ENCODE results near the gene EPB41.

DNA sequence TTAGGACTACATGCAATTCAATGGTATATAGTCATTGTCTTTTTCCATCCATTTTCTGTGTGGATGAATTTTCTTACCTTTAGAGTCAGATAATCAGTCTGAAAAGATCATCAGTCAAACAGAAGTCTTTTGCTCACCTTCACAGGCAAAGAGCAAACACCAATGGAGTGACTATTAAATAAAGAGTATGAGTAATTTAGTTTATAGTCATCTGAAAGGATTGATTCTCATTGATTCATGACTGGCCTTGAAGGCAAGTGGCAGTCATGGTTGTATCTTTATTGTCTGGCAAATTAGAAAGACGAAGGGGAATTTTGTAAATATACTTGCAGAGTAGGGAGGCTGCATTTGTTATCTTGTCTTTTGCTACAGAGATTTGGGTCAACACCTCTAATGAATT, 89.9 kb downstream of the EPB41 start:
- TF ChIP-seq, protein P1, sequence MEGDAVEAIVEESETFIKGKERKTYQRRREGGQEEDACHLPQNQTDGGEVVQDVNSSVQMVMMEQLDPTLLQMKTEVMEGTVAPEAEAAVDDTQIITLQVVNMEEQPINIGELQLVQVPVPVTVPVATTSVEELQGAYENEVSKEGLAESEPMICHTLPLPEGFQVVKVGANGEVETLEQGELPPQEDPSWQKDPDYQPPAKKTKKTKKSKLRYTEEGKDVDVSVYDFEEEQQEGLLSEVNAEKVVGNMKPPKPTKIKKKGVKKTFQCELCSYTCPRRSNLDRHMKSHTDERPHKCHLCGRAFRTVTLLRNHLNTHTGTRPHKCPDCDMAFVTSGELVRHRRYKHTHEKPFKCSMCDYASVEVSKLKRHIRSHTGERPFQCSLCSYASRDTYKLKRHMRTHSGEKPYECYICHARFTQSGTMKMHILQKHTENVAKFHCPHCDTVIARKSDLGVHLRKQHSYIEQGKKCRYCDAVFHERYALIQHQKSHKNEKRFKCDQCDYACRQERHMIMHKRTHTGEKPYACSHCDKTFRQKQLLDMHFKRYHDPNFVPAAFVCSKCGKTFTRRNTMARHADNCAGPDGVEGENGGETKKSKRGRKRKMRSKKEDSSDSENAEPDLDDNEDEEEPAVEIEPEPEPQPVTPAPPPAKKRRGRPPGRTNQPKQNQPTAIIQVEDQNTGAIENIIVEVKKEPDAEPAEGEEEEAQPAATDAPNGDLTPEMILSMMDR (conservative IDR thresholded peaks at IDR 0.05; ENCODE audit: low read depth in 2 of 2), result no peak
- no peak for TF ChIP-seq POLR2AphosphoS5 (IDR thresholded peaks at IDR 0.05; ENCODE audit: low read depth)
- TF ChIP-seq, protein P2, sequence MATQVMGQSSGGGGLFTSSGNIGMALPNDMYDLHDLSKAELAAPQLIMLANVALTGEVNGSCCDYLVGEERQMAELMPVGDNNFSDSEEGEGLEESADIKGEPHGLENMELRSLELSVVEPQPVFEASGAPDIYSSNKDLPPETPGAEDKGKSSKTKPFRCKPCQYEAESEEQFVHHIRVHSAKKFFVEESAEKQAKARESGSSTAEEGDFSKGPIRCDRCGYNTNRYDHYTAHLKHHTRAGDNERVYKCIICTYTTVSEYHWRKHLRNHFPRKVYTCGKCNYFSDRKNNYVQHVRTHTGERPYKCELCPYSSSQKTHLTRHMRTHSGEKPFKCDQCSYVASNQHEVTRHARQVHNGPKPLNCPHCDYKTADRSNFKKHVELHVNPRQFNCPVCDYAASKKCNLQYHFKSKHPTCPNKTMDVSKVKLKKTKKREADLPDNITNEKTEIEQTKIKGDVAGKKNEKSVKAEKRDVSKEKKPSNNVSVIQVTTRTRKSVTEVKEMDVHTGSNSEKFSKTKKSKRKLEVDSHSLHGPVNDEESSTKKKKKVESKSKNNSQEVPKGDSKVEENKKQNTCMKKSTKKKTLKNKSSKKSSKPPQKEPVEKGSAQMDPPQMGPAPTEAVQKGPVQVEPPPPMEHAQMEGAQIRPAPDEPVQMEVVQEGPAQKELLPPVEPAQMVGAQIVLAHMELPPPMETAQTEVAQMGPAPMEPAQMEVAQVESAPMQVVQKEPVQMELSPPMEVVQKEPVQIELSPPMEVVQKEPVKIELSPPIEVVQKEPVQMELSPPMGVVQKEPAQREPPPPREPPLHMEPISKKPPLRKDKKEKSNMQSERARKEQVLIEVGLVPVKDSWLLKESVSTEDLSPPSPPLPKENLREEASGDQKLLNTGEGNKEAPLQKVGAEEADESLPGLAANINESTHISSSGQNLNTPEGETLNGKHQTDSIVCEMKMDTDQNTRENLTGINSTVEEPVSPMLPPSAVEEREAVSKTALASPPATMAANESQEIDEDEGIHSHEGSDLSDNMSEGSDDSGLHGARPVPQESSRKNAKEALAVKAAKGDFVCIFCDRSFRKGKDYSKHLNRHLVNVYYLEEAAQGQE (IDR thresholded peaks at IDR 0.05; ENCODE audit: unreplicated experiment), result no peak
- TF ChIP-seq EZH2 (IDR thresholded peaks at IDR 0.05; ENCODE audit: low read depth, unreplicated experiment), result no peak
- no peak for TF ChIP-seq ZNF331 (CRISPR knock-in tag; IDR thresholded peaks at IDR 0.05; ENCODE audit: low read depth)
- no peak for TF ChIP-seq JUNB (IDR thresholded peaks at IDR 0.05; ENCODE audit: unreplicated experiment)
- no peak for TF ChIP-seq EZH2phosphoT487 (IDR thresholded peaks at IDR 0.05; ENCODE audit: unreplicated experiment)
- TF ChIP-seq CREB1 (CRISPR knock-in tag; IDR thresholded peaks at IDR 0.05; ENCODE audit: low read depth), result no peak
- TF ChIP-seq, protein P3, sequence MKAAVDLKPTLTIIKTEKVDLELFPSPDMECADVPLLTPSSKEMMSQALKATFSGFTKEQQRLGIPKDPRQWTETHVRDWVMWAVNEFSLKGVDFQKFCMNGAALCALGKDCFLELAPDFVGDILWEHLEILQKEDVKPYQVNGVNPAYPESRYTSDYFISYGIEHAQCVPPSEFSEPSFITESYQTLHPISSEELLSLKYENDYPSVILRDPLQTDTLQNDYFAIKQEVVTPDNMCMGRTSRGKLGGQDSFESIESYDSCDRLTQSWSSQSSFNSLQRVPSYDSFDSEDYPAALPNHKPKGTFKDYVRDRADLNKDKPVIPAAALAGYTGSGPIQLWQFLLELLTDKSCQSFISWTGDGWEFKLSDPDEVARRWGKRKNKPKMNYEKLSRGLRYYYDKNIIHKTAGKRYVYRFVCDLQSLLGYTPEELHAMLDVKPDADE (IDR thresholded peaks at IDR 0.05), result no peak
- TF ChIP-seq STAT1 (IDR thresholded peaks at IDR 0.05; ENCODE audit: unreplicated experiment), result no peak
- TF ChIP-seq ZNF114 (CRISPR knock-in tag; IDR thresholded peaks at IDR 0.05), result no peak
- TF ChIP-seq, protein P4, sequence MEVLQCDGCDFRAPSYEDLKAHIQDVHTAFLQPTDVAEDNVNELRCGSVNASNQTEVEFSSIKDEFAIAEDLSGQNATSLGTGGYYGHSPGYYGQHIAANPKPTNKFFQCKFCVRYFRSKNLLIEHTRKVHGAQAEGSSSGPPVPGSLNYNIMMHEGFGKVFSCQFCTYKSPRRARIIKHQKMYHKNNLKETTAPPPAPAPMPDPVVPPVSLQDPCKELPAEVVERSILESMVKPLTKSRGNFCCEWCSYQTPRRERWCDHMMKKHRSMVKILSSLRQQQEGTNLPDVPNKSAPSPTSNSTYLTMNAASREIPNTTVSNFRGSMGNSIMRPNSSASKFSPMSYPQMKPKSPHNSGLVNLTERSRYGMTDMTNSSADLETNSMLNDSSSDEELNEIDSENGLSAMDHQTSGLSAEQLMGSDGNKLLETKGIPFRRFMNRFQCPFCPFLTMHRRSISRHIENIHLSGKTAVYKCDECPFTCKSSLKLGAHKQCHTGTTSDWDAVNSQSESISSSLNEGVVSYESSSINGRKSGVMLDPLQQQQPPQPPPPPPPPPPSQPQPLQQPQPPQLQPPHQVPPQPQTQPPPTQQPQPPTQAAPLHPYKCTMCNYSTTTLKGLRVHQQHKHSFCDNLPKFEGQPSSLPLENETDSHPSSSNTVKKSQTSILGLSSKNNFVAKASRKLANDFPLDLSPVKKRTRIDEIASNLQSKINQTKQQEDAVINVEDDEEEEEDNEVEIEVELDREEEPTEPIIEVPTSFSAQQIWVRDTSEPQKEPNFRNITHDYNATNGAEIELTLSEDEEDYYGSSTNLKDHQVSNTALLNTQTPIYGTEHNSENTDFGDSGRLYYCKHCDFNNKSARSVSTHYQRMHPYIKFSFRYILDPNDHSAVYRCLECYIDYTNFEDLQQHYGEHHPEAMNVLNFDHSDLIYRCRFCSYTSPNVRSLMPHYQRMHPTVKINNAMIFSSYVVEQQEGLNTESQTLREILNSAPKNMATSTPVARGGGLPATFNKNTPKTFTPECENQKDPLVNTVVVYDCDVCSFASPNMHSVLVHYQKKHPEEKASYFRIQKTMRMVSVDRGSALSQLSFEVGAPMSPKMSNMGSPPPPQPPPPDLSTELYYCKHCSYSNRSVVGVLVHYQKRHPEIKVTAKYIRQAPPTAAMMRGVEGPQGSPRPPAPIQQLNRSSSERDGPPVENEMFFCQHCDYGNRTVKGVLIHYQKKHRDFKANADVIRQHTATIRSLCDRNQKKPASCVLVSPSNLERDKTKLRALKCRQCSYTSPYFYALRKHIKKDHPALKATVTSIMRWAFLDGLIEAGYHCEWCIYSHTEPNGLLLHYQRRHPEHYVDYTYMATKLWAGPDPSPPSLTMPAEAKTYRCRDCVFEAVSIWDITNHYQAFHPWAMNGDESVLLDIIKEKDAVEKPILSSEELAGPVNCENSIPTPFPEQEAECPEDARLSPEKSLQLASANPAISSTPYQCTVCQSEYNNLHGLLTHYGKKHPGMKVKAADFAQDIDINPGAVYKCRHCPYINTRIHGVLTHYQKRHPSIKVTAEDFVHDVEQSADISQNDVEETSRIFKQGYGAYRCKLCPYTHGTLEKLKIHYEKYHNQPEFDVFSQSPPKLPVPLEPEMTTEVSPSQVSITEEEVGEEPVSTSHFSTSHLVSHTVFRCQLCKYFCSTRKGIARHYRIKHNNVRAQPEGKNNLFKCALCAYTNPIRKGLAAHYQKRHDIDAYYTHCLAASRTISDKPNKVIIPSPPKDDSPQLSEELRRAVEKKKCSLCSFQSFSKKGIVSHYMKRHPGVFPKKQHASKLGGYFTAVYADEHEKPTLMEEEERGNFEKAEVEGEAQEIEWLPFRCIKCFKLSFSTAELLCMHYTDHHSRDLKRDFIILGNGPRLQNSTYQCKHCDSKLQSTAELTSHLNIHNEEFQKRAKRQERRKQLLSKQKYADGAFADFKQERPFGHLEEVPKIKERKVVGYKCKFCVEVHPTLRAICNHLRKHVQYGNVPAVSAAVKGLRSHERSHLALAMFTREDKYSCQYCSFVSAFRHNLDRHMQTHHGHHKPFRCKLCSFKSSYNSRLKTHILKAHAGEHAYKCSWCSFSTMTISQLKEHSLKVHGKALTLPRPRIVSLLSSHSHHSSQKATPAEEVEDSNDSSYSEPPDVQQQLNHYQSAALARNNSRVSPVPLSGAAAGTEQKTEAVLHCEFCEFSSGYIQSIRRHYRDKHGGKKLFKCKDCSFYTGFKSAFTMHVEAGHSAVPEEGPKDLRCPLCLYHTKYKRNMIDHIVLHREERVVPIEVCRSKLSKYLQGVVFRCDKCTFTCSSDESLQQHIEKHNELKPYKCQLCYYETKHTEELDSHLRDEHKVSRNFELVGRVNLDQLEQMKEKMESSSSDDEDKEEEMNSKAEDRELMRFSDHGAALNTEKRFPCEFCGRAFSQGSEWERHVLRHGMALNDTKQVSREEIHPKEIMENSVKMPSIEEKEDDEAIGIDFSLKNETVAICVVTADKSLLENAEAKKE (CRISPR knock-in tag; IDR thresholded peaks at IDR 0.05), result no peak
- TF ChIP-seq NANOG (IDR thresholded peaks at IDR 0.05; ENCODE audit: borderline replicate concordance), result no peak
